ENCODE measurements around the gene NSDHL. TPM values are rescaled to one million over a fixed set of nuclear protein-coding genes. Genes with fewer than 3 reads are reported as not detected.
"Not testable (repeated sequence)": the region's sequence is repeated elsewhere in the genome, so short reads cannot be mapped to it uniquely, and the experiment has no call there.

Gene NSDHL
- total and polyA plus RNA-seq, 5 donors from 2014 or later = 8.4 to 27.4 (median 16.6) TPM

- H3K27me3 Mint-ChIP-seq, H3K27ac Mint-ChIP-seq, H3K36me3 Mint-ChIP-seq: not testable (repeated sequence)
Measured at GRCh38 chrX:152910018-152910417, 79.2 kb downstream of the NSDHL start.

GRCh38 chrX:152912106-152912505, 81.2 kb downstream of the NSDHL start:
- Mint-ChIP-seq H3K36me3 (no peaks in the 10 kb centered on the region), H3K4me3 (no peak overlapping the region), H3K27me3 (no peaks in the 10 kb centered on the region), H3K27ac (peak overlapping the region in 1 of 3 donors; percentile 51), H3K4me1 (no peaks in the 10 kb centered on the region), H3K9me3 (peaks cover 0 to 1% (median 0%) of the 10 kb centered on the region in 7 donors)
- Histone ChIP-seq H3K4me1 (ENCODE audit: control insufficient read depth, insufficient read depth, low read length, poor library complexity, severe bottlenecking) (no peaks in the 10 kb centered on the region), H3K9me3 (ENCODE audit: control insufficient read depth in 2 of 2, low read length in 2 of 2) (no peaks in the 10 kb centered on the region), H3K27ac (ENCODE audit: insufficient read depth, low read length, poor library complexity, severe bottlenecking) (no peak overlapping the region), H3K4me3 (ENCODE audit: low read depth, low read length) (no peak overlapping the region), H3K36me3 (ENCODE audit: control insufficient read depth, insufficient read depth, low read length) (no peaks in the 10 kb centered on the region), H3K27me3 (ENCODE audit: control insufficient read depth, insufficient read depth, low read length) (no peaks in the 10 kb centered on the region)
- no peak for ATAC-seq (ENCODE audit: low read depth in 2 of 2)
- DNase-seq = peak in 1 of 3 donors; percentile 21

More at GRCh38 chrX:152910018-152910417, 79.2 kb downstream of the NSDHL start:
- H3K4me3 ChIP-seq (ENCODE audit: low read depth, low read length); H3K36me3 ChIP-seq (ENCODE audit: control insufficient read depth, insufficient read depth, low read length); H3K27me3 ChIP-seq (ENCODE audit: control insufficient read depth, insufficient read depth, low read length); H3K9me3 Mint-ChIP-seq; ATAC-seq (ENCODE audit: low read depth in 2 of 2); H3K4me1 ChIP-seq (ENCODE audit: control insufficient read depth, insufficient read depth, low read length, poor library complexity, severe bottlenecking); H3K4me1 Mint-ChIP-seq; H3K27ac ChIP-seq (ENCODE audit: insufficient read depth, low read length, poor library complexity, severe bottlenecking); DNase-seq; H3K4me3 Mint-ChIP-seq; H3K9me3 ChIP-seq (ENCODE audit: control insufficient read depth in 2 of 2, low read length in 2 of 2): not testable (repeated sequence)

GRCh38 chrX:152912641-152913040, 81.8 kb downstream of the NSDHL start:
- Mint-ChIP-seq H3K4me1 (no peaks in the 10 kb centered on the region), H3K9me3 (peaks cover 0 to 1% (median 0%) of the 10 kb centered on the region in 7 donors), H3K27ac (peak overlapping the region in 1 of 3 donors; percentile 51), H3K4me3 (no peak overlapping the region), H3K27me3 (no peaks in the 10 kb centered on the region), H3K36me3 (no peaks in the 10 kb centered on the region)
- no peaks in the 10 kb centered on the region for H3K27me3 ChIP-seq (ENCODE audit: control insufficient read depth, insufficient read depth, low read length)
- ATAC-seq (ENCODE audit: low read depth in 2 of 2) (no peak), DNase-seq (no peak)
- no peaks in the 10 kb centered on the region for H3K36me3 ChIP-seq (ENCODE audit: control insufficient read depth, insufficient read depth, low read length)
- H3K4me3 ChIP-seq (ENCODE audit: low read depth, low read length) = no peak overlapping the region
- H3K27ac ChIP-seq (ENCODE audit: insufficient read depth, low read length, poor library complexity, severe bottlenecking) = no peak overlapping the region
- H3K9me3 ChIP-seq (ENCODE audit: control insufficient read depth in 2 of 2, low read length in 2 of 2) = no peaks in the 10 kb centered on the region
- no peaks in the 10 kb centered on the region for H3K4me1 ChIP-seq (ENCODE audit: control insufficient read depth, insufficient read depth, low read length, poor library complexity, severe bottlenecking)

- Mint-ChIP-seq H3K36me3 (no peaks in the 10 kb centered on the region), H3K4me1 (no peaks in the 10 kb centered on the region), H3K4me3 (no peak overlapping the region), H3K9me3 (peaks cover 0 to 1% (median 0%) of the 10 kb centered on the region in 7 donors), H3K27ac (no peak overlapping the region), H3K27me3 (no peaks in the 10 kb centered on the region)
- ATAC-seq (ENCODE audit: low read depth in 2 of 2) (no peak), DNase-seq (no peak)
- Histone ChIP-seq H3K27me3 (ENCODE audit: control insufficient read depth, insufficient read depth, low read length) (no peaks in the 10 kb centered on the region), H3K9me3 (ENCODE audit: control insufficient read depth in 2 of 2, low read length in 2 of 2) (no peaks in the 10 kb centered on the region), H3K36me3 (ENCODE audit: control insufficient read depth, insufficient read depth, low read length) (no peaks in the 10 kb centered on the region), H3K27ac (ENCODE audit: insufficient read depth, low read length, poor library complexity, severe bottlenecking) (no peak overlapping the region), H3K4me1 (ENCODE audit: control insufficient read depth, insufficient read depth, low read length, poor library complexity, severe bottlenecking) (no peaks in the 10 kb centered on the region), H3K4me3 (ENCODE audit: low read depth, low read length) (no peak overlapping the region)
Measured at GRCh38 chrX:152913346-152913745, 82.5 kb downstream of the NSDHL start.

- H3K27ac Mint-ChIP-seq = no peak overlapping the region
- no peaks in the 10 kb centered on the region for H3K27me3 Mint-ChIP-seq
- Histone ChIP-seq H3K9me3 (ENCODE audit: control insufficient read depth in 2 of 2, low read length in 2 of 2) (no peaks in the 10 kb centered on the region), H3K27me3 (ENCODE audit: control insufficient read depth, insufficient read depth, low read length) (no peaks in the 10 kb centered on the region), H3K36me3 (ENCODE audit: control insufficient read depth, insufficient read depth, low read length) (no peaks in the 10 kb centered on the region), H3K27ac (ENCODE audit: insufficient read depth, low read length, poor library complexity, severe bottlenecking) (no peak overlapping the region), H3K4me3 (ENCODE audit: low read depth, low read length) (no peak overlapping the region), H3K4me1 (ENCODE audit: control insufficient read depth, insufficient read depth, low read length, poor library complexity, severe bottlenecking) (no peaks in the 10 kb centered on the region)
- no peak for DNase-seq
- H3K4me3 Mint-ChIP-seq = no peak overlapping the region
- no peaks in the 10 kb centered on the region for H3K36me3 Mint-ChIP-seq
- H3K9me3 Mint-ChIP-seq = peaks cover 0 to 2% (median 0%) of the 10 kb centered on the region in 7 donors
- H3K4me1 Mint-ChIP-seq = no peaks in the 10 kb centered on the region
- ATAC-seq (ENCODE audit: low read depth in 2 of 2) = no peak
Measured at GRCh38 chrX:152913910-152914309, 83.0 kb downstream of the NSDHL start.

- H3K36me3 ChIP-seq (ENCODE audit: control insufficient read depth, insufficient read depth, low read length) = no peaks in the 10 kb centered on the region
- no peak overlapping the region for H3K27ac Mint-ChIP-seq
- peaks cover 0 to 2% (median 0%) of the 10 kb centered on the region in 7 donors for H3K9me3 Mint-ChIP-seq
- no peaks in the 10 kb centered on the region for H3K27me3 Mint-ChIP-seq
- no peak overlapping the region for H3K27ac ChIP-seq (ENCODE audit: insufficient read depth, low read length, poor library complexity, severe bottlenecking)
- ATAC-seq (ENCODE audit: low read depth in 2 of 2) (no peak), DNase-seq (no peak)
- no peak overlapping the region for H3K4me3 Mint-ChIP-seq
- no peaks in the 10 kb centered on the region for H3K9me3 ChIP-seq (ENCODE audit: control insufficient read depth in 2 of 2, low read length in 2 of 2)
- no peaks in the 10 kb centered on the region for H3K27me3 ChIP-seq (ENCODE audit: control insufficient read depth, insufficient read depth, low read length)
- H3K36me3 Mint-ChIP-seq = no peaks in the 10 kb centered on the region
- no peaks in the 10 kb centered on the region for H3K4me1 Mint-ChIP-seq
- H3K4me3 ChIP-seq (ENCODE audit: low read depth, low read length) = no peak overlapping the region
- no peaks in the 10 kb centered on the region for H3K4me1 ChIP-seq (ENCODE audit: control insufficient read depth, insufficient read depth, low read length, poor library complexity, severe bottlenecking)
Measured at GRCh38 chrX:152915541-152916241, 84.8 kb downstream of the NSDHL start.

- H3K9me3 Mint-ChIP-seq = peaks cover 0 to 2% (median 0%) of the 10 kb centered on the region in 7 donors
- no peak overlapping the region for H3K4me3 Mint-ChIP-seq
- no peak for ATAC-seq (ENCODE audit: low read depth in 2 of 2)
Measured at GRCh38 chrX:152917656-152918579, 87.1 kb downstream of the NSDHL start.

More at GRCh38 chrX:152917656-152918579, 87.1 kb downstream of the NSDHL start:
- H3K4me1 Mint-ChIP-seq = no peaks in the 10 kb centered on the region
- Histone ChIP-seq H3K27me3 (ENCODE audit: control insufficient read depth, insufficient read depth, low read length) (no peaks in the 10 kb centered on the region), H3K4me1 (ENCODE audit: control insufficient read depth, insufficient read depth, low read length, poor library complexity, severe bottlenecking) (no peaks in the 10 kb centered on the region), H3K27ac (ENCODE audit: insufficient read depth, low read length, poor library complexity, severe bottlenecking) (no peak overlapping the region), H3K4me3 (ENCODE audit: low read depth, low read length) (no peak overlapping the region), H3K9me3 (ENCODE audit: control insufficient read depth in 2 of 2, low read length in 2 of 2) (no peaks in the 10 kb centered on the region), H3K36me3 (ENCODE audit: control insufficient read depth, insufficient read depth, low read length) (no peaks in the 10 kb centered on the region)
- DNase-seq = no peak
- no peak overlapping the region for H3K27ac Mint-ChIP-seq
- H3K36me3 Mint-ChIP-seq = no peaks in the 10 kb centered on the region
- H3K27me3 Mint-ChIP-seq = no peaks in the 10 kb centered on the region
